IPS-18a (cell line): ENCODE data around the gene SEH1L.
"Not testable (repeated sequence)": the region's sequence is repeated elsewhere in the genome, so short reads cannot be mapped to it uniquely, and the experiment has no call there.

Experiments
- H3K27ac ChIP-seq: one replicate; pipeline ENCODE4 v1.5.1; 2013; ENCODE audit warnings: low read length
- H3K27me3 ChIP-seq: one replicate; pipeline ENCODE4 v1.6.1; 2013; ENCODE audit warnings: mild to moderate bottlenecking, low read length; ENCODE audit not compliant: control insufficient read depth, insufficient read depth
- H3K36me3 ChIP-seq: one replicate; pipeline ENCODE4 v1.6.1; 2013; ENCODE audit warnings: low read depth, low read length; ENCODE audit not compliant: control insufficient read depth
- H3K4me1 ChIP-seq: one replicate; pipeline ENCODE4 v1.6.1; 2013; ENCODE audit warnings: low read depth, low read length; ENCODE audit not compliant: control insufficient read depth
- H3K4me3 ChIP-seq: one replicate; pipeline ENCODE4 v1.5.1; 2013; ENCODE audit warnings: low read length
- H3K9ac ChIP-seq: one replicate; pipeline ENCODE4 v1.6.1; 2013; ENCODE audit warnings: mild to moderate bottlenecking, low read length, moderate library complexity
- H3K9me3 ChIP-seq: one replicate; pipeline ENCODE4 v1.6.1; 2013; ENCODE audit warnings: low read depth, low read length; ENCODE audit not compliant: control insufficient read depth

Gene SEH1L

GRCh38 chr18:12947285-12948049 lies at the start of gene SEH1L:
Gene SEH1L, plus strand, starts transcription at chr18:12948011. Its CDS starts 111 bp downstream, at chr18:12948122.
- Histone ChIP-seq H3K9me3 (no peaks in the 10 kb centered on the region), H3K27ac (peak within 1 kb of the TSS; percentile 71), H3K4me3 (peak within 1 kb of the TSS; percentile 80), H3K27me3 (no peaks in the 10 kb centered on the region), H3K4me1 (peaks cover 4% of the 10 kb centered on the region), H3K36me3 (no peaks in the 10 kb centered on the region), H3K9ac (peak within 1 kb of the TSS; percentile 89)

- not testable (repeated sequence) for H3K4me3 ChIP-seq
These were observed 46.6 kb upstream of the SEH1L start for GRCh38 chr18:12901208-12901607.

DNA sequence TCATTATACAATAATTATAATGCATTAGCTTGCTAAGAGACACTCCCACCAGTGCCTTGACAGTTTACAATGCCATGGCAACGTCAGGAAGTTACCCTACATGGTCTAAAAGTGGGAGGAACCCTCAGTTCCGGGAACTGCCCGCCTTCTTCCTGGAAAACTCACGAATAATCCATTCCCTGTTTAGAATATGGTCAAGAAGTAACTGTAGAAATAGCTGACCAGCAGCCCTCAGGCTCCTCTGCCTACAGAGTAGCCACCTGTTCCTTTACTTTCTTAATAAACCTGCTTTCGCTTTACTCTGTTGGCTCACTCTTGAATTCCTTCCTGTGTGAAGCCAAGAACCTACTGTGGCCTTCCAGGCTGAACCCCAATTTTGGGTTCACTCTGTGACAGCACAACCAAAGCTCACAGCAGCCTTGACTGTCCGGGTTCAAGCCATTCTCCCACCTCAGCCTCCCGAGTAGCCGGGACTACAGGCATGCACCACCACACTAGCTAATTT lies 43.7 kb upstream of the SEH1L start:
- H3K27me3 ChIP-seq, result no peaks in the 10 kb centered on the region

More at GRCh38 chr18:12901208-12901607, 46.6 kb upstream of the SEH1L start:
- H3K27ac ChIP-seq, H3K4me1 ChIP-seq, H3K9ac ChIP-seq, H3K9me3 ChIP-seq, H3K27me3 ChIP-seq, H3K36me3 ChIP-seq: not testable (repeated sequence)

GRCh38 chr18:12906119-12906518 lies 41.7 kb upstream of the SEH1L start:
- no peaks in the 10 kb centered on the region for H3K36me3 ChIP-seq
- H3K27ac ChIP-seq, result no peak overlapping the region
- H3K27me3 ChIP-seq, result no peaks in the 10 kb centered on the region
- no peak overlapping the region for H3K4me3 ChIP-seq
- no peak overlapping the region for H3K9ac ChIP-seq
- H3K4me1 ChIP-seq, result no peaks in the 10 kb centered on the region
- no peaks in the 10 kb centered on the region for H3K9me3 ChIP-seq

More for the DNA sequence above, 43.7 kb upstream of the SEH1L start:
- Histone ChIP-seq H3K36me3 (no peaks in the 10 kb centered on the region), H3K4me3 (no peak overlapping the region), H3K27ac (no peak overlapping the region), H3K4me1 (no peaks in the 10 kb centered on the region), H3K9me3 (no peaks in the 10 kb centered on the region), H3K9ac (no peak overlapping the region)

- Histone ChIP-seq H3K27ac (no peak overlapping the region), H3K4me1 (no peaks in the 10 kb centered on the region), H3K9ac (no peak overlapping the region), H3K4me3 (no peak overlapping the region), H3K9me3 (no peaks in the 10 kb centered on the region), H3K27me3 (no peaks in the 10 kb centered on the region), H3K36me3 (no peaks in the 10 kb centered on the region)
These were observed 41.0 kb upstream of the SEH1L start for GRCh38 chr18:12906773-12907172.

GRCh38 chr18:12907258-12907925 lies 40.4 kb upstream of the SEH1L start:
- Histone ChIP-seq H3K4me3 (no peak overlapping the region), H3K36me3 (no peaks in the 10 kb centered on the region), H3K27me3 (no peaks in the 10 kb centered on the region), H3K27ac (no peak overlapping the region), H3K9ac (no peak overlapping the region), H3K4me1 (no peaks in the 10 kb centered on the region), H3K9me3 (no peaks in the 10 kb centered on the region)

DNA sequence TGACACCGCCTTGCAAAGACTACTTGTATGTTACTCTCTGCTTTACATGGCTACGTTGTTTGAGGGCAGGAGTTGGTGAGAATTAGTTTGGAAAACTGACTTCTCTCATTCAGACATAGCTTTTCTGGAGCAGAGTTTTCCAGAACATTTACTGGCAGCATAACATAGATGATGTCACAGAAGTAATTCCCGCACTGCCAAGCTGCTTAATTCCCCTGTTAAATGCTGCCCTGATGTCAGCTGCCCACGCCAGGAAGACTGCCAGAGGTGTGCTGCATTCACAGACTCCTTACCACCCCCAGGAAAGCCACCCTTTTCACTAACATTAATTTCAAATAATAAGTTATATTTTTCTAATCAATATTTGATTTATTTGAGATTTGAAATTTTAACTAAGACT lies 39.1 kb upstream of the SEH1L start:
- Histone ChIP-seq H3K27ac (no peak overlapping the region), H3K9me3 (no peaks in the 10 kb centered on the region), H3K4me1 (no peaks in the 10 kb centered on the region), H3K4me3 (no peak overlapping the region), H3K9ac (no peak overlapping the region), H3K27me3 (no peaks in the 10 kb centered on the region), H3K36me3 (no peaks in the 10 kb centered on the region)

DNA sequence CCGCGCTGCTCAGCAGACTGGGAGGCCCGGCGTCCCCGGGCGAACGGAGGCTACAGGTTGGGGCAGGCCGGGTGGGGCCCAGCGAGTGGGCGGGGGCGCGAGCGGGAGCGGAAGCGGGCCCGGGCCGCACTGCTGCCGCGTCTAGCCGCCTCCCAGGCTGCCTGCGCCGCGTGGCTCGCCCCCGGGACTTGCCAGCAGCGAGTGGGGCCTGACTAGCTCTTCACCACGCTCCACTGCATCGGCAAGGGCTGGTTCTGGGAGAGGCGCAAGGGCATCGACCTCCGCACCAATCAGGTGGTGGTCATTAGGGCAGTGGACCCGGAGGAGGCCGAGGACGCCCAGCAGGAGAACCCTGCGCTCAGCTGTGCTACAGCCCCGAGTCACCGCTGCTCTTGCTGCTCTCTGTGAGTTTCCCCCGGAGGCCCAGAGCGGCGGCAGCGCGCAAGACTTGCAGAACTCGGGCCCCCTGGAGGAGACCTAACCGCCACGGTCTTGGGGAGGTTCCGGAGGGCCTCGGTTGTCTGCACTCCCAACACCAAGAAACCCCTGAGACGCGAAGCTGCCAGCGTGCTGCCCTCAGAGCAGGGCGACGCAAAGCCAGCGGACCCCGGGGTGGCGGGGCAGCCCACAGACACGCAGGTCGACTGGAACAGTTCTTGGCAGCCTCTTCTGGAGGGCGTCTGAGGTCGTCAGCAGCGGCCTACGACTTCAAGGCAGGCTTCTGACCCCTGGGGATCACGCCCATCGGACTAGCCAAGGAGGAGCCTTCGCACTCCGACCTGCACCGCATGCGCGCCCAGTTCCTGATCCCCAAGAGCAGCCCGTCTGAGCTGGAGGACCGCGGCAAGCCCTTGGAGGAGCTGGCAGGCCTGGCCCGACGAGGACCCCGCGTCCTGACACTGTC lies 36.5 kb upstream of the SEH1L start:
- Histone ChIP-seq H3K9me3 (no peaks in the 10 kb centered on the region), H3K27me3 (no peaks in the 10 kb centered on the region), H3K27ac (no peak overlapping the region), H3K4me3 (no peak overlapping the region), H3K36me3 (no peaks in the 10 kb centered on the region), H3K4me1 (no peaks in the 10 kb centered on the region), H3K9ac (no peak overlapping the region)

DNA sequence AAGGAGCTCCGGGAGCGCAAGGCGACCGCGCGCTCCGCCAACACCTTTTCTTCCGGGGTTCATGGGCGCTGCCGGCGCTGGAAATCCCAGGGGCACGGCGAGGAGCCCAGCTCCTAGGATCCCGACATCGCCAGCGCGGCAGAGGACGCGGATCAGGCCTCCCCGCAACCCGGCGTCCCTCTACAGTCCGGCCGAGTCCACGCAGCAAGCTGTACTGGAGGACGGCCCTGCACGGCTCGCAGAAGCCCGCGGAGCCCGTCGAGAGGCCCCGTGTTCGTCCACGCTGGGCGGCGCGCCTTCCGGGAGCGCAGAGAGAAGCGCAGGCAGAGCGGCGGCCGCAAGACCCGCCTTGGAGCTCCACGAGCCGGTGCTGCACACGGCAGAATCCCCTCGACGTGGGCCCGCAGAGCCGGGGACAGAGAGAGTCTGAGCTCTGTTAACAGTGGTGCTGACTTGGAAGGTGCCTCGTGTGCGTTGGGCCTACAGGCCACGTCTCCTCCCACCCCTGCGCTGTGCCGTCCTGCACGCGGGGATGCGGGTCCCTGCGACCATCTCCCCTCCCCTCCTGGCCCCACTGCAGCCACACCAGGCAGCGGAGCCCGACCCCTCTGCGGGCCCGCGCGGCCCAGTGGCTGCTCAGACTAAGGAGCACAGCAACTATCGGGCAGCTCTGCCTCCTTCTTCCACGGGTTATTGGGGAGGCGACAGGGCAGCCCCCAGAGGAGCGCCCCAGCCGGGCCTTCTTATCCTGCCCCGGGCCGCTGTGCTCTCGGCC lies 35.7 kb upstream of the SEH1L start:
- Histone ChIP-seq H3K9me3 (no peaks in the 10 kb centered on the region), H3K27ac (no peak overlapping the region), H3K4me3 (no peak overlapping the region), H3K9ac (no peak overlapping the region), H3K4me1 (no peaks in the 10 kb centered on the region), H3K36me3 (no peaks in the 10 kb centered on the region), H3K27me3 (no peaks in the 10 kb centered on the region)

- Histone ChIP-seq H3K4me3 (no peak overlapping the region), H3K9me3 (no peaks in the 10 kb centered on the region), H3K9ac (no peak overlapping the region), H3K27me3 (no peaks in the 10 kb centered on the region), H3K36me3 (no peaks in the 10 kb centered on the region), H3K27ac (no peak overlapping the region), H3K4me1 (no peaks in the 10 kb centered on the region)
These were observed 26.6 kb upstream of the SEH1L start for GRCh38 chr18:12921178-12921577.

DNA sequence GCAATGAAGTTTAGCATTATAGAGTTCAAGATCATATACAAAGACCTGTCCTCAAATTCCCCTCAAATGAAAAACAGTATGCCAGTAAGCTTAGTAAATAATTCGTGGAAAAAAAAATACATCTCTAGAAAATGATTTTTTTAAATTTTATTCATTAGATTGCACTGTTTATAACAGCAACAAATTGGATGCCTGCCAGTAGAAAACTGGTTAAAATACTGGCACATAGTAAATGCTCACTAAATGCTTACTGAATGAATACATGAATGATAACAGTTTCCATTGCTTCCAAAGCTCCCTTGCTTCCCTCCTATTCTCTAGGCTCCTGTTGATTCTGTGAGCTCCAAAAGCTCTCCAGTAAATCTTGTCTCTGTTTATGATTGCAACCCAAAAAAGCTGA lies 25.5 kb upstream of the SEH1L start:
- H3K27ac ChIP-seq, result no peak overlapping the region
- no peaks in the 10 kb centered on the region for H3K27me3 ChIP-seq
- no peaks in the 10 kb centered on the region for H3K36me3 ChIP-seq
- H3K4me3 ChIP-seq, result no peak overlapping the region
- no peaks in the 10 kb centered on the region for H3K4me1 ChIP-seq
- H3K9me3 ChIP-seq, result no peaks in the 10 kb centered on the region
- no peak overlapping the region for H3K9ac ChIP-seq
